H1 (cell line): ENCODE data around the gene EBLN2. TPM values are rescaled to one million over a fixed set of nuclear protein-coding genes. Genes with fewer than 3 reads are reported as not detected.

Experiments used
- CTCF ChIA-PET: fragments of 300-600 bp; sonication (Branson Sonifier 250); formaldehyde crosslinking; loops from one replicate; lab custom pipeline; 2021; ENCODE audit not compliant: partially characterized antibody; lab: Charles Lee
- POLR2A ChIA-PET: fragments of 300-600 bp; sonication (Branson Sonifier 250); formaldehyde crosslinking; loops from one replicate; lab custom pipeline; 2021; ENCODE audit warnings: inconsistent platforms; ENCODE audit not compliant: partially characterized antibody; lab: Charles Lee
- DNase-seq, 2 experiments: peaks; one replicate each; pipeline versions ENCODE4 v3.0.0 to v3.0.0-alpha.2; 2010 to 2022; ENCODE audit warnings: low spot score in 2 of 2, low read depth in 1 of 2, mixed read lengths in 1 of 2
- FAIRE-seq: peaks from 2 replicates; lab custom pipeline; 2011; peaks lifted over from hg19 to GRCh38; lab: Jason Lieb, UNC
- H2AFZ ChIP-seq: 2 replicates; pipeline ENCODE4 v1.8.1; 2012; ENCODE audit warnings: low read length, inconsistent platforms
- H2AK5ac ChIP-seq: 2 replicates; pipeline ENCODE4 v1.6.1; 2013; ENCODE audit warnings: low read depth, low read length
- H2BK120ac ChIP-seq: replicated peaks from 2 replicates; pipeline ENCODE3; 2013; ENCODE audit warnings: low read depth, low read length, inconsistent platforms
- H2BK12ac ChIP-seq: 2 replicates; pipeline ENCODE4 v1.6.1; 2013; ENCODE audit warnings: low read depth, low read length
- H2BK15ac ChIP-seq: 2 replicates; pipeline ENCODE4 v1.6.1; 2013; ENCODE audit warnings: low read length
- H2BK20ac ChIP-seq: 2 replicates; pipeline ENCODE4 v1.6.1; 2013; ENCODE audit warnings: low read length
- H2BK5ac ChIP-seq: 2 replicates; pipeline ENCODE4 v1.6.1; 2013; ENCODE audit warnings: low read depth, low read length
- H3K14ac ChIP-seq: 2 replicates; pipeline ENCODE4 v1.6.1; 2013; ENCODE audit warnings: inconsistent platforms; ENCODE audit not compliant: insufficient read length
- H3K18ac ChIP-seq: 2 replicates; pipeline ENCODE4 v1.6.1; 2013; ENCODE audit warnings: low read length; ENCODE audit errors: extremely low read depth
- H3K23ac ChIP-seq: 2 replicates; pipeline ENCODE4 v1.6.1; 2013; ENCODE audit warnings: inconsistent platforms; ENCODE audit not compliant: insufficient read length
- H3K23me2 ChIP-seq: 2 replicates; pipeline ENCODE4 v1.6.1; 2013; ENCODE audit warnings: low read depth, low read length
- H3K27ac ChIP-seq: 2 replicates; pipeline ENCODE4 v1.6.1; 2011; ENCODE audit warnings: low read depth, low read length, inconsistent platforms
- H3K27me3 ChIP-seq, 4 experiments: replicated peaks in 1 of 4; 1 replicate in 1 of 4; 2 replicates in 3 of 4; pipeline versions ENCODE4 v1.6.1 to v1.8.1; 2011 to 2013; ENCODE audit warnings: low read length in 3 of 4, mild to moderate bottlenecking in 3 of 4, inconsistent platforms in 2 of 4, mixed read lengths in 2 of 4, moderate library complexity in 1 of 4; ENCODE audit not compliant: control insufficient read depth in 3 of 4, insufficient read depth in 3 of 4; ENCODE audit errors: extremely low read depth in 1 of 4
- H3K36me3 ChIP-seq, 4 experiments: 2 replicates each; pipeline versions ENCODE4 v1.6.1 to v1.8.1; 2011 to 2013; ENCODE audit warnings: mild to moderate bottlenecking in 4 of 4, low read length in 3 of 4, moderate library complexity in 2 of 4, control low read depth in 1 of 4, inconsistent platforms in 1 of 4; ENCODE audit not compliant: insufficient read depth in 4 of 4, control insufficient read depth in 2 of 4
- H3K4ac ChIP-seq: replicated peaks from 2 replicates; pipeline ENCODE3; 2013; ENCODE audit warnings: low read length, low read depth, mixed read lengths, inconsistent platforms; ENCODE audit not compliant: insufficient read length
- H3K4me1 ChIP-seq, 4 experiments: replicated peaks in 1 of 4; 1 replicate in 1 of 4; 2 replicates in 3 of 4; pipeline versions ENCODE4 v1.6.1 to v1.8.1; 2011 to 2013; ENCODE audit warnings: low read length in 3 of 4, inconsistent platforms in 2 of 4, mixed read lengths in 1 of 4; ENCODE audit not compliant: insufficient read depth in 4 of 4, control insufficient read depth in 3 of 4
- H3K4me2 ChIP-seq, 2 experiments: 2 replicates each; pipeline versions ENCODE4 v1.6.1 to v1.8.1; 2011 to 2013; ENCODE audit warnings: low read depth in 2 of 2, low read length in 2 of 2, control low read depth in 1 of 2, inconsistent platforms in 1 of 2, mild to moderate bottlenecking in 1 of 2; ENCODE audit not compliant: insufficient read depth in 1 of 2
- H3K4me3 ChIP-seq, 4 experiments: fragments of 200-600, 300-600 bp in 1 of 4; sonication (generic), shearing (Covaris generic), sonication (Bioruptor Twin) in 1 of 4; 2 replicates each; pipeline versions ENCODE4 v1.5.1 to v1.8.1; 2011 to 2016; ENCODE audit warnings: low read length in 4 of 4, low read depth in 3 of 4, control low read depth in 2 of 4, inconsistent platforms in 2 of 4, mild to moderate bottlenecking in 2 of 4, mixed read lengths in 1 of 4, moderate library complexity in 1 of 4; ENCODE audit not compliant: insufficient read depth in 2 of 4; ENCODE audit errors: extremely low read depth in 1 of 4
- H3K56ac ChIP-seq: replicated peaks from 2 replicates; pipeline ENCODE3; 2013; ENCODE audit warnings: low read depth, mild to moderate bottlenecking, mixed read lengths, low read length, inconsistent platforms; ENCODE audit not compliant: insufficient read length
- H3K79me1 ChIP-seq: 2 replicates; pipeline ENCODE4 v1.6.1; 2013; ENCODE audit warnings: low read depth, low read length, control low read depth
- H3K79me2 ChIP-seq, 2 experiments: 2 replicates each; pipeline versions ENCODE4 v1.6.1 to v1.8.1; 2012 to 2013; ENCODE audit warnings: low read length in 2 of 2, mild to moderate bottlenecking in 2 of 2, inconsistent platforms in 1 of 2; ENCODE audit not compliant: insufficient read depth in 2 of 2, control insufficient read depth in 1 of 2
- H3K9ac ChIP-seq, 4 experiments: replicated peaks in 1 of 4; 1 replicate in 1 of 4; 2 replicates in 3 of 4; pipeline versions ENCODE4 v1.6.1 to v1.8.1; 2011 to 2013; ENCODE audit warnings: low read depth in 3 of 4, low read length in 3 of 4, control low read depth in 2 of 4, mild to moderate bottlenecking in 2 of 4, moderate library complexity in 2 of 4, inconsistent platforms in 1 of 4; ENCODE audit errors: extremely low read depth in 1 of 4
- H3K9me3 ChIP-seq, 2 experiments: 2 replicates each; pipeline versions ENCODE4 v1.6.1 to v1.8.1; 2012 to 2013; ENCODE audit warnings: mild to moderate bottlenecking in 2 of 2, moderate library complexity in 2 of 2, control low read depth in 1 of 2, inconsistent platforms in 1 of 2, low read depth in 1 of 2, low read length in 1 of 2, mixed read lengths in 1 of 2; ENCODE audit not compliant: insufficient read depth in 2 of 2
- H4K20me1 ChIP-seq, 2 experiments: replicated peaks in 1 of 2; 2 replicates each; pipeline versions ENCODE3 to v1.8.1; 2011 to 2013; ENCODE audit warnings: inconsistent platforms in 2 of 2, low read length in 2 of 2, mild to moderate bottlenecking in 1 of 2; ENCODE audit not compliant: insufficient read depth in 2 of 2, control insufficient read depth in 1 of 2
- H4K5ac ChIP-seq: 2 replicates; pipeline ENCODE4 v1.6.1; 2013; ENCODE audit warnings: low read length, low read depth, mixed read lengths, inconsistent platforms; ENCODE audit not compliant: insufficient read length
- H4K8ac ChIP-seq: 2 replicates; pipeline ENCODE4 v1.8.0; 2013; ENCODE audit warnings: mild to moderate bottlenecking, moderate library complexity, low read length, inconsistent platforms; ENCODE audit not compliant: insufficient read depth; ENCODE audit errors: extremely low read depth
- H4K91ac ChIP-seq: replicated peaks from 2 replicates; pipeline ENCODE3; 2013; ENCODE audit warnings: low read length, mixed read lengths, inconsistent platforms; ENCODE audit not compliant: insufficient read length
- CHD1 ChIP-seq: IDR thresholded peaks from 2 replicates; pipeline ENCODE4 v1.6.1; 2012; ENCODE audit warnings: low read depth, low read length, improper control_type of control experiment
- JUND ChIP-seq: IDR thresholded peaks from 2 replicates; pipeline ENCODE4 v1.6.1; 2011; ENCODE audit warnings: mild to moderate bottlenecking, improper control_type of control experiment, low read length
- RXRA ChIP-seq: IDR thresholded peaks from 2 replicates; pipeline ENCODE4 v1.6.1; 2011; ENCODE audit warnings: low read depth, mild to moderate bottlenecking, low read length, moderate library complexity; ENCODE audit not compliant: insufficient read depth
- SP4 ChIP-seq: IDR thresholded peaks from 2 replicates; pipeline ENCODE4 v1.6.1; 2012; ENCODE audit warnings: low read length, inconsistent platforms
- TAF1 ChIP-seq: IDR thresholded peaks from 2 replicates; pipeline ENCODE4 v1.6.1; 2011; ENCODE audit warnings: mild to moderate bottlenecking, low read depth, low read length
- WGBS, 2 experiments: shearing (Covaris generic) in 1 of 2; methylation state at CpG; one replicate each; pipeline versions ENCODE4 v1.1.6 to v1.1.7; 2013 to 2015; ENCODE audit warnings: low lambda C conversion rate in 2 of 2, mixed read lengths in 2 of 2, inconsistent platforms in 1 of 2, low coverage in 1 of 2, missing lambda C conversion rate in 1 of 2; ENCODE audit not compliant: insufficient replicate concordance in 2 of 2, insufficient coverage in 1 of 2, insufficient read length in 1 of 2; ENCODE audit errors: extremely low coverage in 1 of 2, missing lambda C conversion rate in 1 of 2; 5-methylcytosine and 5-hydroxymethylcytosine counted together
- polyA plus RNA-seq, 7 experiments: library from polyadenylated mRNA; depleted of rRNA in 3 of 7; stranded (reverse) in 5 of 7; unstranded in 2 of 7; fragments of >200 nt in 5 of 7; fragments of 200-250 nt in 2 of 7; gene quantifications; 1 replicate in 5 of 7; 2 replicates in 1 of 7; 4 replicates in 1 of 7; pipeline versions ENCODE4 v1.2.1 to v1.2.3, GENCODE V29; 2011 to 2013; ENCODE audit warnings: missing spikeins in 2 of 7, mixed read lengths in 2 of 7
- total RNA-seq: library from RNA; stranded (reverse); fragmentation: NEBNext Ultra II Directional; extraction: Animal tissue kit (Norgen Biotek cat#: 25700); gene quantifications from 2 replicates; pipeline ENCODE4 v1.2.1, GENCODE V29; 2021
- TF ChIP-seq, protein P1 (sequence below): IDR thresholded peaks from 2 replicates; pipeline ENCODE4 v1.6.1; 2012; ENCODE audit warnings: inconsistent platforms
- TF ChIP-seq, protein P2 (sequence below): IDR thresholded peaks from 2 replicates; pipeline ENCODE4 v1.6.1; 2012; ENCODE audit warnings: inconsistent platforms
- TF ChIP-seq, protein P3 (sequence below), 3 experiments: IDR thresholded peaks; 1 replicate in 2 of 3; 2 replicates in 1 of 3; pipeline versions ENCODE4 v1.5.1 to v1.6.1; 2011; ENCODE audit warnings: low read length in 3 of 3, mild to moderate bottlenecking in 3 of 3, inconsistent platforms in 2 of 3, low read depth in 1 of 3, moderate library complexity in 1 of 3; ENCODE audit not compliant: insufficient read depth in 1 of 3; ENCODE audit errors: control extremely low read depth in 1 of 3

Gene EBLN2
- total and polyA plus RNA-seq, 2 of the 8 experiments (the other 6 are each of a cell fraction or from before 2014, with no cell fraction given) = 1.9 to 3.8 TPM

DNA sequence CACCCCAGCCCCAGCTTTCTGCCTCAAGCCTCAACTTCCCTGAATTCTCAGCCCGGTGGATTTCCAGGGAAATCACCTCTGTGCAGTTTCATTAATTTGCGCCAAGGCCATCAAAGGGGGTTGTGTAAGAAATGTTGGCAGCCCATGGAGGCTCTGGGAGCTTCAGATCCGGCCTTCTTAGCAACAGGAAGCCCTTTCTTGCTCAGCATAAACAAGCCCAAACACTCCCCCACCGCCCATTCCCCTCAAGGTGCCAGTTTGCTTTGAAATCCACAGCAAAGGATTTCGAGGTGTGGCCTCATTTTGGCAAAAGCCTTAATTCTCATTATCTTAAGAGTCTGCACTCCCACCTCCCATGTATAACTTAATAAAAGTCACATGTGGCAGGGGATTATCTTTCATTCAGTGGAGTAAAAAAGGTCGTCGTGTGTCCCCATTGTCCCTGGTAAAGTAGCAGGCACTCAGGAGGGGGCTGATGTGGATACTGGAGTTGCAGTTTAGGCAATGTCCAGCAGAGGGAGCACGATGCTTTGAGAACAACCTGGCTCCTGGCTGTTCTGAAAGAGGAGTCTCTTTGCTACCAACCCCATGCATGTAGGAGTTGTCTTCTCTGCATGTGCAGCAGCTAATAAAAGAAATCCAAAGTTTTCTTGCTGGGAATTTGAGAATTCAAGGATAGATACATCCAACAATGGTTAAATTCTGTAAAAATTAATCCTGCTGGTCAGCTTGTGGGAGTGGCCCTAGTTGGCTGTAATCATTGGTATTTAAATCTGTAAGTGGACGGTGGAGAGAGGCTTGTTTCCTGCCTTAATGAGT lies 39.5 kb downstream of the EBLN2 start:
- Histone ChIP-seq H3K56ac (no peak overlapping the region), H3K14ac (no peak overlapping the region), H3K79me1 (no peaks in the 10 kb centered on the region; the same call in 1 of the 2 replicates), H4K20me1 (no peaks in the 10 kb centered on the region), H3K4me2 (peak overlapping the region in 1 of 2 experiments; percentile 15; a peak in 1 of 4 replicates), H3K27ac (no peak overlapping the region), H3K4me1 (peaks cover 0 to 4% (median 1%) of the 10 kb centered on the region in 4 experiments; a peak in 3 of 7 replicates), H4K5ac (no peak overlapping the region), H3K9ac (no peak overlapping the region), H2AK5ac (no peak overlapping the region), H2BK120ac (no peak overlapping the region), H3K23me2 (no peaks in the 10 kb centered on the region), H2BK12ac (no peak overlapping the region), H4K8ac (no peak overlapping the region), H2BK20ac (peak overlapping the region; percentile 35; the same call in 1 of the 2 replicates), H3K4me3 (no peak overlapping the region), H3K36me3 (no peaks in the 10 kb centered on the region), H2BK5ac (no peak overlapping the region), H3K4ac (no peak overlapping the region), H3K79me2 (no peaks in the 10 kb centered on the region), H2BK15ac (no peak overlapping the region), H3K18ac (no peak overlapping the region), H3K9me3 (no peaks in the 10 kb centered on the region), H2AFZ (peak overlapping the region; percentile 76; the same call in 1 of the 2 replicates), H4K91ac (no peak overlapping the region), H3K27me3 (no peaks in the 10 kb centered on the region), H3K23ac (no peak overlapping the region)
- FAIRE-seq = peak; percentile 96
- DNase-seq = peak; percentile 74 to 94
- CTCF ChIA-PET = interaction anchor here (0.6 to 3.1 kb wide), 23 partner anchors 10 to 400 kb away, joined by 3 to 26 read pairs (median 3); no protein-coding TSS in a partner anchor
- 49% methylated on average over 9 of the region's 9 CpGs; no CpG with 5 or more reads in 1 of the 2 experiments for WGBS, 2 experiments
- POLR2A ChIA-PET = interaction anchor here (0.6 to 0.8 kb wide), 2 partner anchors 367 to 858 kb away, joined by 3 to 5 read pairs; no protein-coding TSS in a partner anchor
- TF ChIP-seq RXRA = no peak
- 0 out of 2 replicates have a peak, but pooled peaks have one; percentile 56 for TF ChIP-seq SP4
- TF ChIP-seq TAF1 = peak; percentile 35; the same call in 1 of the 2 replicates
- TF ChIP-seq CHD1 = no peak
- TF ChIP-seq, protein P1, sequence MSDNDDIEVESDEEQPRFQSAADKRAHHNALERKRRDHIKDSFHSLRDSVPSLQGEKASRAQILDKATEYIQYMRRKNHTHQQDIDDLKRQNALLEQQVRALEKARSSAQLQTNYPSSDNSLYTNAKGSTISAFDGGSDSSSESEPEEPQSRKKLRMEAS = 0 out of 2 replicates have a peak, but pooled peaks have one; percentile 12
- TF ChIP-seq, protein P2, sequence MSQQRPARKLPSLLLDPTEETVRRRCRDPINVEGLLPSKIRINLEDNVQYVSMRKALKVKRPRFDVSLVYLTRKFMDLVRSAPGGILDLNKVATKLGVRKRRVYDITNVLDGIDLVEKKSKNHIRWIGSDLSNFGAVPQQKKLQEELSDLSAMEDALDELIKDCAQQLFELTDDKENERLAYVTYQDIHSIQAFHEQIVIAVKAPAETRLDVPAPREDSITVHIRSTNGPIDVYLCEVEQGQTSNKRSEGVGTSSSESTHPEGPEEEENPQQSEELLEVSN = 0 out of 2 replicates have a peak, but pooled peaks have one; percentile 32
- TF ChIP-seq JUND = no peak
- TF ChIP-seq, protein P3, sequence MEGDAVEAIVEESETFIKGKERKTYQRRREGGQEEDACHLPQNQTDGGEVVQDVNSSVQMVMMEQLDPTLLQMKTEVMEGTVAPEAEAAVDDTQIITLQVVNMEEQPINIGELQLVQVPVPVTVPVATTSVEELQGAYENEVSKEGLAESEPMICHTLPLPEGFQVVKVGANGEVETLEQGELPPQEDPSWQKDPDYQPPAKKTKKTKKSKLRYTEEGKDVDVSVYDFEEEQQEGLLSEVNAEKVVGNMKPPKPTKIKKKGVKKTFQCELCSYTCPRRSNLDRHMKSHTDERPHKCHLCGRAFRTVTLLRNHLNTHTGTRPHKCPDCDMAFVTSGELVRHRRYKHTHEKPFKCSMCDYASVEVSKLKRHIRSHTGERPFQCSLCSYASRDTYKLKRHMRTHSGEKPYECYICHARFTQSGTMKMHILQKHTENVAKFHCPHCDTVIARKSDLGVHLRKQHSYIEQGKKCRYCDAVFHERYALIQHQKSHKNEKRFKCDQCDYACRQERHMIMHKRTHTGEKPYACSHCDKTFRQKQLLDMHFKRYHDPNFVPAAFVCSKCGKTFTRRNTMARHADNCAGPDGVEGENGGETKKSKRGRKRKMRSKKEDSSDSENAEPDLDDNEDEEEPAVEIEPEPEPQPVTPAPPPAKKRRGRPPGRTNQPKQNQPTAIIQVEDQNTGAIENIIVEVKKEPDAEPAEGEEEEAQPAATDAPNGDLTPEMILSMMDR (IDR thresholded peaks at IDR 0.05; ENCODE audit: control extremely low read depth in 1 of 3, insufficient read depth in 1 of 3, low read depth in 1 of 3, low read length in 3 of 3) = peak; percentile 88 to 98 (median 90)
